HEK293 (cell line): Measurements from ENCODE around the gene SLK.

Source experiments
- EGR2 ChIP-seq: fragments of 450-650 bp; formaldehyde crosslinking; IDR thresholded peaks from 2 replicates; pipeline ENCODE4 v1.5.1; 2016; ENCODE audit warnings: low read depth, missing biosample characterization, missing genetic modification characterization
- FEZF1 ChIP-seq: fragments of 450-650 bp; formaldehyde crosslinking; IDR thresholded peaks from 2 replicates; pipeline ENCODE4 v1.5.1; 2016; ENCODE audit warnings: missing biosample characterization, missing genetic modification characterization
- GLI4 ChIP-seq: fragments of 450-650 bp; formaldehyde crosslinking; IDR thresholded peaks from 2 replicates; pipeline ENCODE4 v1.5.1; 2016; ENCODE audit warnings: missing biosample characterization, missing genetic modification characterization
- YY1 ChIP-seq: fragments of 450-650 bp; formaldehyde crosslinking; IDR thresholded peaks from 2 replicates; pipeline ENCODE4 v1.5.1; 2018; ENCODE audit warnings: missing biosample characterization, missing genetic modification characterization
- YY2 ChIP-seq: fragments of 450-650 bp; formaldehyde crosslinking; IDR thresholded peaks from 2 replicates; pipeline ENCODE4 v1.5.1; 2016; ENCODE audit warnings: missing biosample characterization, missing genetic modification characterization
- ZBTB17 ChIP-seq: fragments of 450-650 bp; formaldehyde crosslinking; IDR thresholded peaks from 2 replicates; pipeline ENCODE4 v1.5.1; 2016; ENCODE audit warnings: missing biosample characterization, missing genetic modification characterization
- ZBTB20 ChIP-seq: fragments of 450-650 bp; formaldehyde crosslinking; IDR thresholded peaks from 2 replicates; pipeline ENCODE4 v1.5.1; 2016; ENCODE audit warnings: missing biosample characterization, missing genetic modification characterization
- ZBTB48 ChIP-seq: fragments of 450-650 bp; formaldehyde crosslinking; IDR thresholded peaks from 2 replicates; pipeline ENCODE4 v1.5.1; 2016; ENCODE audit warnings: missing biosample characterization, missing genetic modification characterization
- ZBTB8A ChIP-seq: fragments of 450-650 bp; formaldehyde crosslinking; IDR thresholded peaks from 2 replicates; pipeline ENCODE4 v1.5.1; 2016; ENCODE audit warnings: missing biosample characterization, missing genetic modification characterization
- ZNF138 ChIP-seq: fragments of 450-650 bp; formaldehyde crosslinking; IDR thresholded peaks from 2 replicates; pipeline ENCODE4 v1.5.1; 2016; ENCODE audit warnings: missing biosample characterization, missing genetic modification characterization, borderline replicate concordance
- ZNF155 ChIP-seq: fragments of 450-650 bp; formaldehyde crosslinking; IDR thresholded peaks from 2 replicates; pipeline ENCODE4 v1.5.1; 2016; ENCODE audit warnings: missing biosample characterization, missing genetic modification characterization
- ZNF16 ChIP-seq: fragments of 450-650 bp; formaldehyde crosslinking; IDR thresholded peaks from 2 replicates; pipeline ENCODE4 v1.5.1; 2016; ENCODE audit warnings: low read depth, missing biosample characterization, missing genetic modification characterization
- ZNF169 ChIP-seq: fragments of 450-650 bp; formaldehyde crosslinking; IDR thresholded peaks from 2 replicates; pipeline ENCODE4 v1.5.1; 2016; ENCODE audit warnings: missing biosample characterization, missing genetic modification characterization
- ZNF24 ChIP-seq: fragments of 450-650 bp; formaldehyde crosslinking; IDR thresholded peaks from 2 replicates; pipeline ENCODE4 v1.5.1; 2016; ENCODE audit warnings: missing biosample characterization, missing genetic modification characterization
- ZNF274 ChIP-seq, 2 experiments: fragments of 200-500 bp in 1 of 2; fragments of 450-650 bp in 1 of 2; sonication (Bioruptor generic) in 1 of 2; formaldehyde crosslinking in 1 of 2; IDR thresholded peaks; 2 replicates each; pipeline versions ENCODE4 v1.5.1 to v1.6.1; 2014 to 2016; ENCODE audit warnings: borderline replicate concordance in 1 of 2, inconsistent platforms in 1 of 2, low read length in 1 of 2, missing biosample characterization in 1 of 2, missing genetic modification characterization in 1 of 2
- ZNF324 ChIP-seq: fragments of 450-650 bp; formaldehyde crosslinking; IDR thresholded peaks from 2 replicates; pipeline ENCODE4 v1.5.1; 2016; ENCODE audit warnings: missing biosample characterization, missing genetic modification characterization
- ZNF404 ChIP-seq: fragments of 450-650 bp; formaldehyde crosslinking; IDR thresholded peaks from 2 replicates; pipeline ENCODE4 v1.5.1; 2017; ENCODE audit warnings: missing biosample characterization, missing genetic modification characterization
- ZNF555 ChIP-seq: fragments of 450-650 bp; formaldehyde crosslinking; conservative IDR thresholded peaks from 2 replicates; pipeline ENCODE4 v1.5.1; 2017; ENCODE audit warnings: missing biosample characterization, mild to moderate bottlenecking, missing genetic modification characterization, inconsistent platforms
- ZNF585B ChIP-seq: fragments of 450-650 bp; formaldehyde crosslinking; IDR thresholded peaks from 2 replicates; pipeline ENCODE4 v1.5.1; 2016; ENCODE audit warnings: missing biosample characterization, missing genetic modification characterization
- ZNF843 ChIP-seq: fragments of 450-650 bp; formaldehyde crosslinking; IDR thresholded peaks from 2 replicates; pipeline ENCODE4 v1.5.1; 2016; ENCODE audit warnings: missing biosample characterization, missing genetic modification characterization
- TF ChIP-seq, protein P1 (sequence below): fragments of 450-650 bp; formaldehyde crosslinking; IDR thresholded peaks from 2 replicates; pipeline ENCODE4 v1.5.1; 2016; ENCODE audit warnings: missing biosample characterization, missing genetic modification characterization
- TF ChIP-seq, protein P2 (sequence below): fragments of 450-650 bp; formaldehyde crosslinking; IDR thresholded peaks from 2 replicates; pipeline ENCODE4 v1.5.1; 2016; ENCODE audit warnings: missing biosample characterization, missing genetic modification characterization, borderline replicate concordance
- TF ChIP-seq, protein P3 (sequence below): fragments of 450-650 bp; formaldehyde crosslinking; IDR thresholded peaks from 2 replicates; pipeline ENCODE4 v1.5.1; 2016; ENCODE audit warnings: missing biosample characterization, missing genetic modification characterization
- TF ChIP-seq, protein P4 (sequence below): fragments of 450-650 bp; formaldehyde crosslinking; IDR thresholded peaks from 2 replicates; pipeline ENCODE4 v1.5.1; 2016; ENCODE audit warnings: missing biosample characterization, missing genetic modification characterization
- TF ChIP-seq, protein P5 (sequence below): fragments of 450-650 bp; formaldehyde crosslinking; IDR thresholded peaks from 2 replicates; pipeline ENCODE4 v1.5.1; 2016; ENCODE audit warnings: missing biosample characterization, missing genetic modification characterization
- TF ChIP-seq, protein P6 (sequence below): fragments of 450-650 bp; formaldehyde crosslinking; IDR thresholded peaks from 2 replicates; pipeline ENCODE4 v1.5.1; 2016; ENCODE audit warnings: missing biosample characterization, missing genetic modification characterization

The SLK gene

DNA sequence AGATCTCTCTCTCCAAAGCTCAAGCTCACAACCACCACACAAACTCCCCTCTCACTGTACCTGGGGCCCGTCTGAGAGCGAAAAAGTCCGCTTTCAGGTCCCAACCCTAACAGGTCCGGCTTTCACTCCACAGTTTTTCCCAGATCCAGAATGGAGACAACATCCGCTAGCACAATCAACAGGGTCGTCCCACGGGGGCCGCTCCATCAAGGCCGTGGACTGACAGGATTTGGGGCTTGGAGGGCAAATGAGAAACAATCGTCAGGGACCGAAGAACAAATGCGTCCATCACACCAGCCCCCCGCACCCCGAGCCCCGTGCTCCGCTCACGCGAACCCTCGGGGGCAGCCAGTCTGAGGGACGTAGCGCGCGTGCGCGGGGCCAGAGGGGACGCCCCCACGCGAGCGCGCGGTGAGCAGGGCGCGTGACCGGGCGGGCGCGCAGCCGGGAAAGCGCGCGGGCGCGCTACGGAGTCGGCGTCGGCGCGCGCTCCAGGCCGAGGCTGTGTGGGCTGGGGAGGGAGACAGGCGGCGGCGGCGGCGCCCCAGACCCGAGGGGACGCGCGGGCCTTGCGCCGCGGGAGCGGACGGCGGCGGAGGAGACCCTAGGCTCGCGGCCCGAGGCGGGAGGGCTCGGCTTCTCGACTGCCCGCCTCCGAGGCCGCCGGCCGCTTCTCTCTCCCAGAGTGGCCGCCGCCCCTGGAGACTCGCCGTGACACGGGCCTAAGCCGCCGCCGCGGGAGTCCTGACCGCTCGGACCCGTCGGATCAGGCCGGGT, at the start of gene SLK (continued):
- TF ChIP-seq ZNF138 (tag by site-specific recombination): no peak
- no peak for TF ChIP-seq ZNF24 (tag by site-specific recombination)
- TF ChIP-seq ZBTB48 (tag by site-specific recombination): peak; percentile 91
- TF ChIP-seq, protein P1, sequence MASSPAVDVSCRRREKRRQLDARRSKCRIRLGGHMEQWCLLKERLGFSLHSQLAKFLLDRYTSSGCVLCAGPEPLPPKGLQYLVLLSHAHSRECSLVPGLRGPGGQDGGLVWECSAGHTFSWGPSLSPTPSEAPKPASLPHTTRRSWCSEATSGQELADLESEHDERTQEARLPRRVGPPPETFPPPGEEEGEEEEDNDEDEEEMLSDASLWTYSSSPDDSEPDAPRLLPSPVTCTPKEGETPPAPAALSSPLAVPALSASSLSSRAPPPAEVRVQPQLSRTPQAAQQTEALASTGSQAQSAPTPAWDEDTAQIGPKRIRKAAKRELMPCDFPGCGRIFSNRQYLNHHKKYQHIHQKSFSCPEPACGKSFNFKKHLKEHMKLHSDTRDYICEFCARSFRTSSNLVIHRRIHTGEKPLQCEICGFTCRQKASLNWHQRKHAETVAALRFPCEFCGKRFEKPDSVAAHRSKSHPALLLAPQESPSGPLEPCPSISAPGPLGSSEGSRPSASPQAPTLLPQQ: no peak
- peak; percentile 24; the same call in 1 of the 2 replicates for TF ChIP-seq ZBTB8A
- TF ChIP-seq ZNF555 (tag by site-specific recombination): no peak
- TF ChIP-seq ZBTB17 (tag by site-specific recombination): peak; percentile 78
- TF ChIP-seq ZNF169: no peak
- TF ChIP-seq ZNF16 (tag by site-specific recombination): no peak
- TF ChIP-seq ZNF155: no peak
- peak; percentile 38; the same call in 1 of the 2 replicates for TF ChIP-seq EGR2 (tag by site-specific recombination)
- no peak for TF ChIP-seq GLI4 (tag by site-specific recombination)
- TF ChIP-seq ZNF274 (IDR thresholded peaks at IDR 0.05; ENCODE audit: low read length): no peak
- no peak for TF ChIP-seq ZNF274 (tag by site-specific recombination; IDR thresholded peaks at IDR 0.05; ENCODE audit: borderline replicate concordance)
- no peak for TF ChIP-seq ZNF843 (tag by site-specific recombination)
- TF ChIP-seq, protein P2, sequence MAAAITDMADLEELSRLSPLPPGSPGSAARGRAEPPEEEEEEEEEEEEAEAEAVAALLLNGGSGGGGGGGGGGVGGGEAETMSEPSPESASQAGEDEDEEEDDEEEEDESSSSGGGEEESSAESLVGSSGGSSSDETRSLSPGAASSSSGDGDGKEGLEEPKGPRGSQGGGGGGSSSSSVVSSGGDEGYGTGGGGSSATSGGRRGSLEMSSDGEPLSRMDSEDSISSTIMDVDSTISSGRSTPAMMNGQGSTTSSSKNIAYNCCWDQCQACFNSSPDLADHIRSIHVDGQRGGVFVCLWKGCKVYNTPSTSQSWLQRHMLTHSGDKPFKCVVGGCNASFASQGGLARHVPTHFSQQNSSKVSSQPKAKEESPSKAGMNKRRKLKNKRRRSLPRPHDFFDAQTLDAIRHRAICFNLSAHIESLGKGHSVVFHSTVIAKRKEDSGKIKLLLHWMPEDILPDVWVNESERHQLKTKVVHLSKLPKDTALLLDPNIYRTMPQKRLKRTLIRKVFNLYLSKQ (tag by site-specific recombination): no peak
- TF ChIP-seq YY2 (tag by site-specific recombination): no peak
- no peak for TF ChIP-seq ZNF585B (tag by site-specific recombination)
- TF ChIP-seq, protein P3, sequence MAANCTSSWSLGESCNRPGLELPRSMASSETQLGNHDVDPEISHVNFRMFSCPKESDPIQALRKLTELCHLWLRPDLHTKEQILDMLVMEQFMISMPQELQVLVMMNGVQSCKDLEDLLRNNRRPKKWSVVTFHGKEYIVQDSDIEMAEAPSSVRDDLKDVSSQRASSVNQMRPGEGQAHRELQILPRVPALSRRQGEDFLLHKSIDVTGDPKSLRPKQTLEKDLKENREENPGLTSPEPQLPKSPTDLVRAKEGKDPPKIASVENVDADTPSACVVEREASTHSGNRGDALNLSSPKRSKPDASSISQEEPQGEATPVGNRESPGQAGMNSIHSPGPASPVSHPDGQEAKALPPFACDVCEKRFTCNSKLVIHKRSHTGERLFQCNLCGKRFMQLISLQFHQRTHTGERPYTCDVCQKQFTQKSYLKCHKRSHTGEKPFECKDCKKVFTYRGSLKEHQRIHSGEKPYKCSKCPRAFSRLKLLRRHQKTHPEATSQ (tag by site-specific recombination): no peak; the same call in 1 of the 2 replicates
- TF ChIP-seq FEZF1 (tag by site-specific recombination): no peak
- TF ChIP-seq, protein P4, sequence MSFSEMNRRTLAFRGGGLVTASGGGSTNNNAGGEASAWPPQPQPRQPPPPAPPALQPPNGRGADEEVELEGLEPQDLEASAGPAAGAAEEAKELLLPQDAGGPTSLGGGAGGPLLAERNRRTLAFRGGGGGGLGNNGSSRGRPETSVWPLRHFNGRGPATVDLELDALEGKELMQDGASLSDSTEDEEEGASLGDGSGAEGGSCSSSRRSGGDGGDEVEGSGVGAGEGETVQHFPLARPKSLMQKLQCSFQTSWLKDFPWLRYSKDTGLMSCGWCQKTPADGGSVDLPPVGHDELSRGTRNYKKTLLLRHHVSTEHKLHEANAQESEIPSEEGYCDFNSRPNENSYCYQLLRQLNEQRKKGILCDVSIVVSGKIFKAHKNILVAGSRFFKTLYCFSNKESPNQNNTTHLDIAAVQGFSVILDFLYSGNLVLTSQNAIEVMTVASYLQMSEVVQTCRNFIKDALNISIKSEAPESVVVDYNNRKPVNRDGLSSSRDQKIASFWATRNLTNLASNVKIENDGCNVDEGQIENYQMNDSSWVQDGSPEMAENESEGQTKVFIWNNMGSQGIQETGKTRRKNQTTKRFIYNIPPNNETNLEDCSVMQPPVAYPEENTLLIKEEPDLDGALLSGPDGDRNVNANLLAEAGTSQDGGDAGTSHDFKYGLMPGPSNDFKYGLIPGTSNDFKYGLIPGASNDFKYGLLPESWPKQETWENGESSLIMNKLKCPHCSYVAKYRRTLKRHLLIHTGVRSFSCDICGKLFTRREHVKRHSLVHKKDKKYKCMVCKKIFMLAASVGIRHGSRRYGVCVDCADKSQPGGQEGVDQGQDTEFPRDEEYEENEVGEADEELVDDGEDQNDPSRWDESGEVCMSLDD (tag by site-specific recombination): peak; percentile 92
- 0 out of 2 replicates have a peak, but pooled peaks have one; percentile 49 for TF ChIP-seq ZNF324 (tag by site-specific recombination)
- TF ChIP-seq YY1: no peak
- TF ChIP-seq, protein P5, sequence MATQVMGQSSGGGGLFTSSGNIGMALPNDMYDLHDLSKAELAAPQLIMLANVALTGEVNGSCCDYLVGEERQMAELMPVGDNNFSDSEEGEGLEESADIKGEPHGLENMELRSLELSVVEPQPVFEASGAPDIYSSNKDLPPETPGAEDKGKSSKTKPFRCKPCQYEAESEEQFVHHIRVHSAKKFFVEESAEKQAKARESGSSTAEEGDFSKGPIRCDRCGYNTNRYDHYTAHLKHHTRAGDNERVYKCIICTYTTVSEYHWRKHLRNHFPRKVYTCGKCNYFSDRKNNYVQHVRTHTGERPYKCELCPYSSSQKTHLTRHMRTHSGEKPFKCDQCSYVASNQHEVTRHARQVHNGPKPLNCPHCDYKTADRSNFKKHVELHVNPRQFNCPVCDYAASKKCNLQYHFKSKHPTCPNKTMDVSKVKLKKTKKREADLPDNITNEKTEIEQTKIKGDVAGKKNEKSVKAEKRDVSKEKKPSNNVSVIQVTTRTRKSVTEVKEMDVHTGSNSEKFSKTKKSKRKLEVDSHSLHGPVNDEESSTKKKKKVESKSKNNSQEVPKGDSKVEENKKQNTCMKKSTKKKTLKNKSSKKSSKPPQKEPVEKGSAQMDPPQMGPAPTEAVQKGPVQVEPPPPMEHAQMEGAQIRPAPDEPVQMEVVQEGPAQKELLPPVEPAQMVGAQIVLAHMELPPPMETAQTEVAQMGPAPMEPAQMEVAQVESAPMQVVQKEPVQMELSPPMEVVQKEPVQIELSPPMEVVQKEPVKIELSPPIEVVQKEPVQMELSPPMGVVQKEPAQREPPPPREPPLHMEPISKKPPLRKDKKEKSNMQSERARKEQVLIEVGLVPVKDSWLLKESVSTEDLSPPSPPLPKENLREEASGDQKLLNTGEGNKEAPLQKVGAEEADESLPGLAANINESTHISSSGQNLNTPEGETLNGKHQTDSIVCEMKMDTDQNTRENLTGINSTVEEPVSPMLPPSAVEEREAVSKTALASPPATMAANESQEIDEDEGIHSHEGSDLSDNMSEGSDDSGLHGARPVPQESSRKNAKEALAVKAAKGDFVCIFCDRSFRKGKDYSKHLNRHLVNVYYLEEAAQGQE (tag by site-specific recombination): no peak; the same call in 1 of the 2 replicates
- TF ChIP-seq, protein P6, sequence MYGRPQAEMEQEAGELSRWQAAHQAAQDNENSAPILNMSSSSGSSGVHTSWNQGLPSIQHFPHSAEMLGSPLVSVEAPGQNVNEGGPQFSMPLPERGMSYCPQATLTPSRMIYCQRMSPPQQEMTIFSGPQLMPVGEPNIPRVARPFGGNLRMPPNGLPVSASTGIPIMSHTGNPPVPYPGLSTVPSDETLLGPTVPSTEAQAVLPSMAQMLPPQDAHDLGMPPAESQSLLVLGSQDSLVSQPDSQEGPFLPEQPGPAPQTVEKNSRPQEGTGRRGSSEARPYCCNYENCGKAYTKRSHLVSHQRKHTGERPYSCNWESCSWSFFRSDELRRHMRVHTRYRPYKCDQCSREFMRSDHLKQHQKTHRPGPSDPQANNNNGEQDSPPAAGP (tag by site-specific recombination): peak; percentile 17; the same call in 1 of the 2 replicates
- no peak for TF ChIP-seq ZNF404 (tag by site-specific recombination)
- TF ChIP-seq ZBTB20 (tag by site-specific recombination): peak; percentile 70; the same call in 1 of the 2 replicates
